Hepatic stellate cell (primary cell): ENCODE results near the gene GPD1.
"Not testable (repeated sequence)": the region's sequence is repeated elsewhere in the genome, so short reads cannot be mapped to it uniquely, and the experiment has no call there.

Experiments
- DNase-seq: peaks from one replicate; pipeline ENCODE4 v3.0.0; 2011; ENCODE audit warnings: low spot score

The GPD1 gene

DNA sequence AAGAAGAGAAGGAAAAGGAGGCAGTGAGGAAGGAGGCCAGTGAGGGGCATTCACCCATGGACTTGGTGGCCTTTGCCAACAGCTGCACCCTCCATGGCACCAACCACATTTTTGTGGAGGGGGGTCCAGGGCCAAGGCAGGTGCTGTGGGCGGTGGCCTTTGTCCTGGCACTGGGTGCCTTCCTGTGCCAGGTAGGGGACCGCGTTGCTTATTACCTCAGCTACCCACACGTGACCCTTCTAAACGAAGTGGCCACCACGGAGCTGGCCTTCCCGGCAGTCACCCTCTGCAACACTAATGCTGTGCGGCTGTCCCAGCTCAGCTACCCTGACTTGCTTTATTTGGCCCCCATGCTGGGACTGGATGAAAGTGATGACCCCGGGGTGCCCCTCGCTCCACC lies 30.1 kb upstream of the GPD1 start:
- no peak for DNase-seq

DNA sequence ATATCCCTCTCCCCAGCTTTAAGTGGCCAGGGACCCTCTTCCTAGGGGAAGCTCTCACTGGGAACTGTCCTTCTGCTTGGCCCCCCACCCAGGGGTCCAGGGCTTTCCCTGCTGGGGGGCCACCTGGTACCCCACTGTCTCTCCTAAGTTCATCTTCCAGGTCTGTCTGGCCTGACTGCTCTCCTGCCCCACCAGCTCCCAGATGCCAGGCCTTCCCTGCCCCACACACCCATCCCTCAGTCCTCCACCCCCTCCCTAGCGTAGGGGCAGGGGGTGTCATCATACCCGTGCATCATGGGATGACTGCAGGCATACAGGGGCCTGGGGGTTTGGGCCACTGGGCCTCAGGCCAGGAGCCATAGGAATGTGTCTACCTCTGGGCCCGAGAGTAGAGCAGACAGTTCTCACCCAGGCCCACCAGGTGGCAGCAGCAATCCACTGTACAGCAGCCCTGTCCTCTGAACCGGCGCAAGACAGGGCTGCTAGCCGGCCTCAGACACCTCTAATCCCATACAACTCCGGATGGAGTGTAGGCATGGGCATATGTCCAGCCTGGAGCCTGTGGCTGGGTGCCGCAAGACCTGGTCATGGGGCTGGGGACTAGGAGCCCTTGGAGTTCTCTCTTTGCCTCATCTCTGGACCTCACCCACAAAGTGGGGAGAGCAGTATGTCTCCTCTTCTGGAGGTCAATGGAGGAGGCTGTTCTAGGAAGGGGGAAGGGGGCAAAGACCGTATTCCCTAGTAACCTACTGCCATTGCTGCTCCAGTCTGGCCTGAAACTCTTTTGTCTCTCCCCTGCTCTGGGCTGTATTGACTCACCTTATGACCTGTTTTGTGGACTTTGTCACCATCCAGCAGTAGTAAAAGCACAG lies 28.6 kb upstream of the GPD1 start:
- peak; percentile 89 for DNase-seq

DNA sequence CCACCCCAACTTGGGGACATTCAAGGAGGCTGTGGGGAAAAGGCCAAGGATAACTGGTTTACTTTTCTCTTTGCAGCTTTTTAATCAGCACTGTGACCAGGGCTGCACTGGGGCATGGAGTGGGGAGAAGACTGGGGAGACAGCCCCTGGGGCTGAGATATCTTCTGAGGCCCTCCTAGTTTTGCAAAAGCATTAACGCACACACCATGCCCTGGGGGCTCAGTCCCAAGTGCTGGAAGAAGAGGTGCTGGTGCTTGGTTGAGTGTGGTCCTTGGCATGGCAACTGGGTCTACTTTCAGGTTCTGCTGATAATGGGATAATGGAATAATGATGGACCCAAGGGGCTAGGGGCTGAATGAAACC lies 28.0 kb upstream of the GPD1 start:
- DNase-seq = no peak

DNA sequence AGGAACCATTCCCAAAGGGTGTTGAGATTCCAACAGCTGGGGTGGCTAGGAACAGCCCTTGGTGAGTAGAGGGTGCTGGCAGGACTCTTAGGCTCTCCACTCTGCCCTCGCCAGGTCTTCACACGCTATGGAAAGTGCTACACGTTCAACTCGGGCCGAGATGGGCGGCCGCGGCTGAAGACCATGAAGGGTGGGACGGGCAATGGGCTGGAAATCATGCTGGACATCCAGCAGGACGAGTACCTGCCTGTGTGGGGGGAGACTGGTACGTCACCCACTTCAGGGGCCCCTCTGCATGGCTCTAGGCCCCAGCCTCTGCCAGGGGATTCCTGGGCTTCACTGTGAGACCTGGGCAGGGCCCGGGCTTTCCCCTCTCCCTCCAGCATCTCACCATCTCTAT lies 26.7 kb upstream of the GPD1 start:
- DNase-seq = no peak

DNA sequence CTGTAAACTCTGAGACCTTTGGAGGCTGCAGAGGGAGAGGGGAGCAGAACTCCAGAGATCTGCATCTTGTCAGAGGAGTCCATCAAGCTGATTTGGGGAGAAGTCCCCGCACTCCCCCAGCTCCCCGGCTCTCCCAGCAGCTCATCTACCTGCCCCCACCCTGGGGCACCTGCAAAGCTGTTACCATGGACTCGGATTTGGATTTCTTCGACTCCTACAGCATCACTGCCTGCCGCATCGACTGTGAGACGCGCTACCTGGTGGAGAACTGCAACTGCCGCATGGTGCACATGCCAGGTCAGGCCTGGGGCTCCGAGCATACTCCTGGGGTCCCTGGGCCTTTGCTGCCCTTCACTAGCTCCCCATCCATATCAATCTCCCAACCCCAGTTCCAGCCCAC lies 25.5 kb upstream of the GPD1 start:
- no peak for DNase-seq

DNA sequence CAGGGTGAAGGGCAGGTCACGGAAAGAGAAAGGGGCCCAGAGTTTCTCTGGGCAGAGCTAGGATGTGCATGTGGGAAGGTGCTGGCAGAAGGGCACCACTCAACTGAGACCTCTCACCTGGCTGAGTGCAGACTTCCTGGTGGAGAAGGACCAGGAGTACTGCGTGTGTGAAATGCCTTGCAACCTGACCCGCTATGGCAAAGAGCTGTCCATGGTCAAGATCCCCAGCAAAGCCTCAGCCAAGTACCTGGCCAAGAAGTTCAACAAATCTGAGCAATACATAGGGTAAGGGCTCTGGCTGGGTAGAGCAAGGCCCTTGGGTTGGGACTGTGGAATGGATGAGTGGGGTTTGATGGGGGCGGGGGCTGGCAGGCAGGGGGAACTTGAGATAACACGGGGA lies 24.0 kb upstream of the GPD1 start:
- DNase-seq = no peak

DNA sequence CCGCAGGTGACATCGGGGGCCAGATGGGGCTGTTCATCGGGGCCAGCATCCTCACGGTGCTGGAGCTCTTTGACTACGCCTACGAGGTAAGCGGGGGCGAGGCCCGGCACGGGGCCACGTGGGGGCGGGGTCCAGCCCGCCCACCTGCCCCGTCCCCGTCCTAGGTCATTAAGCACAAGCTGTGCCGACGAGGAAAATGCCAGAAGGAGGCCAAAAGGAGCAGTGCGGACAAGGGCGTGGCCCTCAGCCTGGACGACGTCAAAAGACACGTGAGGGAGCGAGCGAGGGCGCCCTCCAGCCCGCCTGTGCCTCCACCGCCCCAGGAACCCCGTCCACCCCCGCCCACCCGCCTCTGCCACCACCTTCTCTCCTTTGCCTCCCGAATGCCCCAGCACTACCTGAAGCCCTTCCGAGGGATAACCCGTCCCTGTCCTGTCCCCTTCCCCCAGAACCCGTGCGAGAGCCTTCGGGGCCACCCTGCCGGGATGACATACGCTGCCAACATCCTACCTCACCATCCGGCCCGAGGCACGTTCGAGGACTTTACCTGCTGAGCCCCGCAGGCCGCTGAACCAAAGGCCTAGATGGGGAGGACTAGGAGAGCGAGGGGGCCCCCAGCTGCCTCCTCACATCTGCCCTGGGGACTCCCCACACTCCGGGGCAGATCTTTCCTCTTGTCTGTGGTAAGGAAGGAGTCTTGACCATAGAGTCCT lies 22.6 kb upstream of the GPD1 start:
- DNase-seq = no peak

DNA sequence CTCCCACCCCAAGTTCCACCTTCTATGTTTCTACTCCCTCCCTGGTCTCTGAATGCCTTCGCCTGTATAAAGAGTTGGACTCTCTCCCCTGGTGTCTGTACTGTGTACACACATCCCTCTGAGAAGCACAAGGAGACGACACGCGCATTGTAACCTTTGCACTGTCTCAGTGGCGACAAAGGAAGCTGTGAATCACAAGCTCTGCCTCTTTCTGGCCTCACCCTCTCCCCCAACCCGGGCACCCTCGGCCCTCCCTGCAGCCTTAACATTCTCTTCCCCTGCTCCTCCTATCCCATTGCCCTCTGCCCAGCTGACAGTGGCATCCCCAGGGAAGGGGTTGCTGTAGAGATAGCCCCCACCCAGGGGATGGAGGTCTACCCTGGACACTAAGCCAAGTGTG lies 21.2 kb upstream of the GPD1 start:
- no peak for DNase-seq

DNA sequence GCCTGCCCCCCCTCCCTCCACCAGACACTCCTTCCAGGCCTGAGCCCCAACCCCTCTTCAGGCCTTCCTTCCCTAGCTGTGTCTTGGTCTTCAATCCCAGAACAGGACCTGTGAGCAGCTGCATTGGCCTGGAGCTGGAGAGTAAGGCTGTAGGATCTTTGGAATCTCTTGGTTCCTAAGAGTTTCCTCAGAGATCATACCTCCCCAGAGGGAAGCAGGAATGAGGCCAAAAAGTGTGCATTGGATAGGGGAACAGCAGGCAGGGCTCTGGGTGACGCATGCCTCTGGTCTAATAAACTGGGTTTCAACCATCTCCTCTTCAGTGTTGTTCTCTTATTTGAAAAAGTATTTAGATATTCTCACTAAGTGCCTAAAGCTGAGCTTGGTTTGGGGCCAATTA lies 20.5 kb upstream of the GPD1 start:
- no peak for DNase-seq

DNA sequence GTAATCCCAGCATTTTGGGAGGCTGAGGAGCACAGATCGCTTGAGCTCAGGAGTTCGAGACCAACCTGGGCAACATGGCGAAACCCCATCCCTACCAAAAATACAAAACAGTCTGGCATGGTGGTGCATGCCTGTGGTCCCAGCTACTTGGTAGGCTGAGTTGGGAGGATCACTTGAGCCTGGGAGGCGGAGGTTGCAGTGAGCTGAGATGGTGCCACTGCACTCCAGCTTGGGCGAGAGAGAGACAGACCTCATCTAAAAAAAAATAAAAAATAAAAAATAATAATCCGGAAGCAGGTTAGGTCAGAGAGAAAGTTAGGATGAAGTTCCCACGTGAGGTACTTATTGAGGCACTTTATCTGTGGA lies 19.4 kb upstream of the GPD1 start:
- not testable (repeated sequence) for DNase-seq

DNA sequence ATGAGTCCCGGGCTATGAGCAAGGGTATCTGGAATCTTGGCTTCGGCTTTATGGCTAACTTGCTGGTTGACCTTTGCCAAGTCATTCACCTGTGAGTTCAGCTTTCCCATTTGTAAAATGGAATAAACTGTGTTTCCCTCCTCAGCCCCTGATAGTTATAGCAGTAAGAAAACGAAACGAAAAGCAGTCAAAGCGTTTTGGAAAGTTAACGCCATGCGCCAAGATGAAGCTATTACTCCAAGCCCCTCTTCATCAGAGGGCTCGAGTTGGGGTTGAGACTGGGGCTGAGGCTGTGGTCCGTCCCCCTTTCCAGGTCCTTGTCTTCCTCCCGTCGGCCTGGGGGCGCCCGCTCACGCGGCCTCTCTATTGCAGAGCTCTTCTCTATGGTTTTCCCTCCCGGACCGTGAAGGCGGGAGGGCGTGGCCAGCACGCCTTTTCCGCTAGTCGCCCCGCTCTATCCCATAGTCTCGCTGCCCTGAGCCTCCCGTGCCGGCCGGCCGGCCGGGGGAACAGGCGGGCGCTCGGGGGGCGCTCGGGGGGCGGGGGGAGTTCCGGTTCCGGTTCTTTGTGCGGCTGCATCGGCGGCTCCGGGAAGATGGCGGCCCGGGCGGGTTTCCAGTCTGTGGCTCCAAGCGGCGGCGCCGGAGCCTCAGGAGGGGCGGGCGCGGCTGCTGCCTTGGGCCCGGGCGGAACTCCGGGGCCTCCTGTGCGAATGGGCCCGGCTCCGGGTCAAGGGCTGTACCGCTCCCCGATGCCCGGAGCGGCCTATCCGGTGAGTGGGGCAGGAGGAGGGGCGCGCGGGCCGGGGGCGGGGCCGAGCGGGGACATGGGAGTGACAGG lies 18.8 kb upstream of the GPD1 start, which contains the start of gene SMARCD1:
SMARCD1 (plus strand) TSS at position 568 of the 840 bp plus-strand sequence; CDS start at position 596, 28 bp downstream.
- peak; percentile 93 for DNase-seq

DNA sequence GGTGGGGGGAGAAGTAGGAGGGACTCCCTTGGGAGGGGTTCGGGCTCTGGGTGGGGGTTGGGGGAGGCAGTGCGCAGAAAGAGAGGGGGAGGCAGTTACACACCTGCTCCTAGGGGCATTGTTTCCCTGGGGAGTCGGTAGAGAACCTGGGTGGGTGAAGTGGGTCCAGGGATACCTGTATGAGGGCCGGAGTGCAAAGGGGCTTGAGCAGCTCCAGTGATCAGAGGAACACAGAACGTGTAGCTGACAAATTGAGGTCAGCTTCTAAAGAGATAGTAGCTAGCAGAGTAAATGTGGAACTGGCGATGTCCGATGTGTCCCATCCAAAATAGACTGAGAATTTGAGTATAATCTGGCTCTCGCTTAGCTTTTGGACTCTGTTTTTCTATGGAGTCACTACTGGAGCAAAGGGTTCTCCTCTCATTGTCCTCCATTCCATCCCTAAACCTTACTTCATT lies 18.2 kb upstream of the GPD1 start:
- no peak for DNase-seq

DNA sequence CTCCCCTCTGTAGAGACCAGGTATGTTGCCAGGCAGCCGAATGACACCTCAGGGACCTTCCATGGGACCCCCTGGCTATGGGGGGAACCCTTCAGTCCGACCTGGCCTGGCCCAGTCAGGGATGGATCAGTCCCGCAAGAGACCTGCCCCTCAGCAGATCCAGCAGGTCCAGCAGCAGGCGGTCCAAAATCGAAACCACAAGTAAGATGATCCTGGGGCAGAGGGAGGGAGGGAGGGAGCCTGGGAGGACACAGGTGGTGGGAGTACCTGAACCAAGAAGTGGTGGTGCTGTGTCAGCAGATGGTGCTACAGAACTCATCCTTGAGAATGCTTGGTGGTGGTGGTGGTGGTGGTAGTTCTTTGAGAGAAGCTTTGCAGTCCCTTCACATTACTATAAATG lies 17.7 kb upstream of the GPD1 start:
- no peak for DNase-seq

DNA sequence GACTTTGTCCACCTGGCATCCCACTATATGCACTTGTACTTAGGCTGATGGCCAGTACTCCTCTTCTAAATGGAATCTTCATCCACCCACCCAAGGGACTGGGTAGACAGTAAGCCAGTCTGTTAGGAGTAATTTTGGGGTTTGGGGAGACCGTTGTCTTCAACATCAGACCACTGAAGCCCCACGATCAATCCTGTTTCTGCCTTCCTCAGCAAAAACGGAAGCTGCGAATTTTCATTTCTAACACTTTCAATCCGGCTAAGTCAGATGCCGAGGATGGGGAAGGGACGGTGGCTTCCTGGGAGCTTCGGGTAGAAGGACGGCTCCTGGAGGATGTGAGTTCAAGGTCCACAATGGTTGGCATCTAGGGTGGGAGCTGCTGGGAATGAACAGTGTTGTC lies 16.7 kb upstream of the GPD1 start:
- no peak for DNase-seq

DNA sequence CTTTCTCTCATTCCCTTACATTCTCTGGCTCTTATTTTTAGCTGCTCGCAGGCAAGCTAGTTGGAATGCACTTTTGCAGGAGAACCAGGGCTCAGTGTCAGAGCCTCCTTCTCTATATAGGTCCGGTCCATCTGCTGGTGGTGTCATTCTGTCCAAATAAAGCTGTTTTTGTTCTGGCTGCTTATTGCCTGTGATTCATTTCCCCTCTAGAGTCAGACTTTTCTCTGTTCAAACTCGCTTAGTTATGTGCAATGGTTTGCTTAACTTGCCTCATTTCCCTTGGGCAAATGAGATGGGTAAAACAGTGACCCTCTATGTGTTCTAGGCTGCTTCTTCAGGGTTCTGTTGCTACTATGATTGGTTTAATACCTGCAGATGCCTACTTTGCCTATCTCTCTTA lies 15.8 kb upstream of the GPD1 start:
- DNase-seq = peak; percentile 74

DNA sequence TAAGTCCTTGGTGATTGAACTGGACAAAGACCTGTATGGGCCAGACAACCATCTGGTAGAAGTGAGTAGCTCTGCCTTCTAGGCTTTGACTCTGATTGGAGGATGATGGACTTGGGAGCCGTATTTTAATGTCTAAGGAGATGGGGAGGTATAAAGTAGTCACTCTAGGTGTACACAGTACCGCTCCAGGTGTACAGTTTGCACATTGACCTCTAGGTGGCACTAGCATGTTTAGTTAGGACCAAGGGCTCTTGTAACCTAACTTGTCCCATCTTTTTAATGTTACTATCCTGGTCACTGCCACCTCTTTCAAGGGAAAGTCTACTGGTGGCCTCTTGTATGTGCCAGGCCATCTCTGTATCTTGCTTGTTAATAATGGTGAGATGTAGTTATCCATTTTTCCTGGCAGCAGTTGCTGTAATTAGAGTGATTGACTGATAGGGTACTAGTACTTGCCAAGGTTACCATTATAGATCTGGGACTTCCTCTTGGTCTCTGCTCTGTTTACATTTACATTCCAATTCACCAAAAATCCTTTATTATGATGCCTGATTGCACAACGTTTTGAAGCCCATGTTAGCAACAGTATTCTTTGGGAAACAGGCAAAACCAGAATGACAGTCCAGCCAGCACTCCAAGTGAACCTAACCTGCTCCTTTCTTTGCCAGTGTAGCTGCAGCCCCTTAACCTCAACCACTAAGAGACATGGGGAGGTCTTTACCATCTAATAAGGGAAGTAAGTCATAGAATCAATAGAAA lies 15.1 kb upstream of the GPD1 start:
- peak; percentile 46 for DNase-seq

DNA sequence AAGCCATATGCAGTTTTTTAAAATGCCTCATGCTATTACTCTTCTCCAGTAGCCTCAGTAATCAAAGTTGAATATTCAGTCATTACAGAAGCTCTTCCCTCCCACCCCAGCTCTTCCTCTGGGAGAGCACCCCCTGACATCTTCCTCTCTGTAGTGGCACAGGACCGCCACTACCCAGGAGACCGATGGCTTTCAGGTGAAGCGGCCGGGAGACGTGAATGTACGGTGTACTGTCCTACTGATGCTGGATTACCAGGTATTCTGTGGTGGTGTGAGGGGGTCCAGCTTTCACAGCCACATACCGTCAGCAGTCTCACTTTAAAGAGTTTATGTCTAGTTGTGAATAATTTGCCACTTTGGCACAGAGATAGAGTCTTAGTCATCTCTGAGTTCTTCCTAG lies 14.1 kb upstream of the GPD1 start:
- no peak for DNase-seq

DNA sequence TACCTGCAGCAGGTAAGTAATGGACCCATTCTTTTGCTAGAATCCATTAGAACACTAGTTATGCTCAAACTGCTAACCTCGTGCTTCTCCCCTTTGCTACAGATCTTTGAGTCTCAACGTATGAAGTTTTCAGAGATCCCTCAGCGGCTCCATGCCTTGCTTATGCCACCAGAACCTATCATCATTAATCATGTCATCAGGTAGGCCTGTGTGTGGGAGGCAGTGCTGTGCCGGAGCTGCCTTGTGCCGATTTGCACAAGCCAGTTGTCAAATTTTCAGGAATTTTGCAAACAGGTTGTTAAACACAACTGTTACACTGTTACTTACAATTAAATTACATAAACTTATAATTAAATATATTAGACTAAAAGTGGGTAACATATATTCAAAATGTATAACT lies 13.4 kb upstream of the GPD1 start:
- no peak for DNase-seq

DNA sequence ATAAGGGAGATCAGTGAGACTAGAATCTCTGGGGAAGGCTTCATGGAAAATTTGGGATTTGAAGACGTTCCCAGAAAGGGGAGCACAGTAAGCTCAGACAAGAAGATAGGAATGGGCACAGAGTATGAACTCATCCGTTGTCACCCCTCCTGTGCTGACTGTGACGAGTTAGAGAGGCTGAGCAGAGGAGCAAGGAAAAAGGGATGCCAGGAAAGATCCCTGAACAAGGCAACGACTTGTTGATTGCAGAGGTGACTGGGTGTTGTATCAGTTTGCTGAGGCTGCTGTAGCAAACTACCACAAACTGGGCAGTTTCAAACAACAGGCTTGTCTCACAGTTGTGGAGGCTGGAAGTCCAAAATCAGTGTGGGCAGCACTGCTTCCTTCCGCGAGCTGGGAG lies 5.9 kb upstream of the GPD1 start:
- DNase-seq = no peak

DNA sequence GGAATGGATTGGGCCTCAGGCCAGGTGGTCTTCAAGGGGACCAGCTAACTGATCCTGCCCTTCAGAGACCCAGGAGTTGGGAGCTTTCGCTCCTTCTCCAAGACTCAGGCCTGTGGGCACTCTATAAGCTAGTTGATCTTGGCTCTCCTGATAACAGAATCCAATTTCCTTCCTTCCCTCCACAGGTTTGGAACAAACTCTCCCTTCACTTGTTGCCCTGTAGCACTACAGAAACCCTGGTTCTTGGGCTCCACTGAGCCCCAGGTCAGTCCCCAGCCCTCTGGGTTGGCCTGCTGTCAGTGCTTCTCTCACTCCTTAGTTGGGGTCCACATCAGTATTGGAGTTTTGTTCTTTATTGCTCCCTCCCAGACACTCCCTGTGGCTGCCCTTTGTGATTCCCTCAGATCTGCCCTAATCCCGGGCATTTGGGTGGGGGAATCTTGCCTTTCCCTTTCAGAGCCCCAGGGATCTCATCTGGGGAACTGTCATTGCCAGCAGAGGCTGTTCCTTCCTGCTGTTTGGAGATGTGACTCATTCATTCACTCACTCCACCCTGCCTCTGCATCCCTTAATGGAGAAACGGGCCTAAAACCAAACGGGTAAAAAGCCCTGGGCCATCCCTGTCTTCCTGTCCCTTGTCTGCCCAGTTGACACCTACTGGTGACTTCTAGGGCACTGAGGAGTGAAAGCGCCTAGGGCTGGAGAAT lies 4.4 kb upstream of the GPD1 start:
- peak; percentile 73 for DNase-seq

DNA sequence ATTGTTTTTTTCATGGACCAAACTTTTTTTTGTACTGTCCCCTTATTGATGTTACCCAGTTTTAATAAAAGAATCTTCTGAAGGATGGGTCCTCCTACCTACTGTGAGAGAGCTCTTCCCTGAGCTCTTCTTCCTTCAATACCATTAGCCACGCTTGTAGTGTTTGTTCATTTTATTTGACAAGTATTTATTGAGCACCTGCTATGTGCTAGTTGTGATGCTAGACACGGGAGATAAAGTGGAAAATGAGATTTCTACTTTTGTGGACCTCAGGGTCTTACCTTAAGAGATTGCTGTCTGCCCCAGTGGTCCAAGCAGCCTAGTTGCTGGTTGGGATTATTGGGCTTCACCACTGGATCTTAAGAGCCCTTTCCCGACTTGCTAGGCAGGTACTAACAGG lies 3.2 kb upstream of the GPD1 start:
- DNase-seq = no peak
